Activated CD8-positive, alpha-beta T cell treated with anti-CD3 and anti-CD28 coated beads, Interleukin-2, amount 10 ng/mL, durations not matched to agents 7 days and 5 days (primary cell): ENCODE measurements around the gene PDE4B. TPM values are rescaled to one million over a fixed set of nuclear protein-coding genes. Genes with fewer than 3 reads are reported as not detected.
"Not testable (repeated sequence)": the region's sequence is repeated elsewhere in the genome, so short reads cannot be mapped to it uniquely, and the experiment has no call there.

Source experiments
- ATAC-seq: fragments of 150-1000 bp; cut with Tn5 transposase; one replicate; pipeline ENCODE4 v1.10.0; 2021; ENCODE audit warnings: moderate library complexity
- CTCF ChIA-PET: fragments of 350-600 bp; sonication (Branson Sonifier 250); formaldehyde crosslinking; loops from one replicate; lab custom pipeline; 2021; ENCODE audit warnings: antibody characterized with exemption; lab: Charles Lee
- POLR2A ChIA-PET: fragments of 350-600 bp; sonication (Branson Sonifier 250); formaldehyde crosslinking; loops from one replicate; lab custom pipeline; 2021; ENCODE audit warnings: antibody characterized with exemption; lab: Charles Lee
- DNase-seq: peaks from one replicate; pipeline ENCODE4 v3.0.0-alpha.2; 2020
- H3K27ac Mint-ChIP-seq: one replicate; pipeline ENCODE4 v1.8.0; 2021; ENCODE audit warnings: mild to moderate bottlenecking, mixed read lengths
- H3K27me3 Mint-ChIP-seq: one replicate; pipeline ENCODE4 v1.8.0; 2021; ENCODE audit warnings: low read depth, mixed read lengths
- H3K36me3 Mint-ChIP-seq: one replicate; pipeline ENCODE4 v1.8.0; 2021; ENCODE audit warnings: low read depth, mixed read lengths
- H3K4me1 Mint-ChIP-seq: one replicate; pipeline ENCODE4 v1.8.0; 2021; ENCODE audit warnings: low read depth, mixed read lengths
- H3K4me3 Mint-ChIP-seq: one replicate; pipeline ENCODE4 v1.8.0; 2021; ENCODE audit warnings: mild to moderate bottlenecking, mixed read lengths
- H3K9me3 Mint-ChIP-seq: one replicate; pipeline ENCODE4 v1.8.0; 2022; ENCODE audit warnings: mixed read lengths; ENCODE audit not compliant: insufficient read depth
- total RNA-seq, 2 experiments: library from RNA; stranded (reverse); gene quantifications; one replicate each; pipeline ENCODE4 v1.2.3, GENCODE V29; 2021

PDE4B gene
- total RNA-seq, 2 experiments from 2014 or later = 21.4 to 24.3 TPM

- peaks cover 8% of the 10 kb centered on the region for H3K27me3 Mint-ChIP-seq
- no peak overlapping the region for H3K4me3 Mint-ChIP-seq
- ChIA-PET POLR2A (no interaction called here), CTCF (no interaction called here)
- ATAC-seq = no peak
- no peaks in the 10 kb centered on the region for H3K4me1 Mint-ChIP-seq
- no peaks in the 10 kb centered on the region for H3K9me3 Mint-ChIP-seq
- H3K36me3 Mint-ChIP-seq = no peaks in the 10 kb centered on the region
- no peak for DNase-seq
- H3K27ac Mint-ChIP-seq = no peak overlapping the region
Observed at GRCh38 chr1:66073388-66073787, 280.7 kb downstream of the PDE4B start.

GRCh38 chr1:66074147-66074546, 281.5 kb downstream of the PDE4B start:
- H3K4me3 Mint-ChIP-seq = no peak overlapping the region
- no peak for ATAC-seq
- DNase-seq = no peak
- H3K4me1 Mint-ChIP-seq = no peaks in the 10 kb centered on the region
- POLR2A ChIA-PET = no interaction called here
- no peak overlapping the region for H3K27ac Mint-ChIP-seq
- no peaks in the 10 kb centered on the region for H3K36me3 Mint-ChIP-seq
- peaks cover 8% of the 10 kb centered on the region for H3K27me3 Mint-ChIP-seq
- no peaks in the 10 kb centered on the region for H3K9me3 Mint-ChIP-seq
- CTCF ChIA-PET = interaction anchor here (1.0 kb wide), 1 partner anchor 169 kb away, joined by 3 read pairs; no protein-coding TSS in a partner anchor

- POLR2A ChIA-PET = no interaction called here
- Mint-ChIP-seq H3K36me3 (no peaks in the 10 kb centered on the region), H3K4me3 (no peak overlapping the region), H3K4me1 (no peaks in the 10 kb centered on the region), H3K9me3 (no peaks in the 10 kb centered on the region), H3K27me3 (peaks cover 7% of the 10 kb centered on the region), H3K27ac (no peak overlapping the region)
- CTCF ChIA-PET = no interaction called here
- ATAC-seq (no peak), DNase-seq (no peak)
Observed at GRCh38 chr1:66078412-66078811, 285.7 kb downstream of the PDE4B start.

GRCh38 chr1:66083003-66083402, 290.3 kb downstream of the PDE4B start:
- Mint-ChIP-seq H3K9me3 (no peaks in the 10 kb centered on the region), H3K27me3 (peaks cover 14% of the 10 kb centered on the region), H3K27ac (no peak overlapping the region), H3K4me3 (no peak overlapping the region), H3K36me3 (no peaks in the 10 kb centered on the region), H3K4me1 (no peaks in the 10 kb centered on the region)
- CTCF ChIA-PET = interaction anchor here (0.6 kb wide), 1 partner anchor 761 kb away, joined by 3 read pairs; no protein-coding TSS in a partner anchor
- POLR2A ChIA-PET = no interaction called here
- DNase-seq (no peak), ATAC-seq (no peak)

- ChIA-PET CTCF (no interaction called here), POLR2A (no interaction called here)
- DNase-seq (no peak), ATAC-seq (no peak)
- Mint-ChIP-seq H3K36me3 (no peaks in the 10 kb centered on the region), H3K27ac (no peak overlapping the region), H3K4me1 (no peaks in the 10 kb centered on the region), H3K27me3 (peaks cover 16% of the 10 kb centered on the region), H3K4me3 (no peak overlapping the region), H3K9me3 (no peaks in the 10 kb centered on the region)
Observed at GRCh38 chr1:66084442-66084841, 291.7 kb downstream of the PDE4B start.

GRCh38 chr1:66085600-66085999, 292.9 kb downstream of the PDE4B start:
- no peak overlapping the region for H3K27ac Mint-ChIP-seq
- DNase-seq = no peak
- POLR2A ChIA-PET = no interaction called here
- H3K27me3 Mint-ChIP-seq = peaks cover 14% of the 10 kb centered on the region
- no peaks in the 10 kb centered on the region for H3K36me3 Mint-ChIP-seq
- H3K4me1 Mint-ChIP-seq = no peaks in the 10 kb centered on the region
- no peak for ATAC-seq
- H3K4me3 Mint-ChIP-seq = no peak overlapping the region
- H3K9me3 Mint-ChIP-seq = no peaks in the 10 kb centered on the region
- CTCF ChIA-PET = interaction anchor here (1.2 kb wide), 1 partner anchor 157 kb away, joined by 7 read pairs; no protein-coding TSS in a partner anchor

- no peaks in the 10 kb centered on the region for H3K36me3 Mint-ChIP-seq
- no peak for ATAC-seq
- H3K27me3 Mint-ChIP-seq = peaks cover 8% of the 10 kb centered on the region
- H3K4me1 Mint-ChIP-seq = peaks cover 8% of the 10 kb centered on the region
- no peak overlapping the region for H3K4me3 Mint-ChIP-seq
- ChIA-PET POLR2A (no interaction called here), CTCF (interaction anchor here (1.0 kb wide), 1 partner anchor 154 kb away, joined by 4 read pairs; no protein-coding TSS in a partner anchor)
- no peak overlapping the region for H3K27ac Mint-ChIP-seq
- no peaks in the 10 kb centered on the region for H3K9me3 Mint-ChIP-seq
- DNase-seq = no peak
Observed at GRCh38 chr1:66088787-66089186, 296.1 kb downstream of the PDE4B start.

GRCh38 chr1:66090859-66091457, 298.3 kb downstream of the PDE4B start:
- H3K9me3 Mint-ChIP-seq = no peaks in the 10 kb centered on the region
- DNase-seq = peak; percentile 41
- peaks cover 8% of the 10 kb centered on the region for H3K4me1 Mint-ChIP-seq
- H3K27me3 Mint-ChIP-seq = peaks cover 3% of the 10 kb centered on the region
- no peak overlapping the region for H3K27ac Mint-ChIP-seq
- CTCF ChIA-PET = no interaction called here
- H3K4me3 Mint-ChIP-seq = no peak overlapping the region
- POLR2A ChIA-PET = no interaction called here
- ATAC-seq = peak; percentile 68
- H3K36me3 Mint-ChIP-seq = no peaks in the 10 kb centered on the region

GRCh38 chr1:66095190-66095589, 302.5 kb downstream of the PDE4B start:
- ATAC-seq (no peak), DNase-seq (no peak)
- Mint-ChIP-seq H3K4me3 (no peak overlapping the region), H3K27ac (no peak overlapping the region), H3K4me1 (peaks cover 8% of the 10 kb centered on the region), H3K9me3 (no peaks in the 10 kb centered on the region), H3K36me3 (no peaks in the 10 kb centered on the region), H3K27me3 (peaks cover 6% of the 10 kb centered on the region)
- CTCF ChIA-PET = interaction anchor here (1.4 to 1.5 kb wide), 2 partner anchors 15 to 148 kb away, joined by 3 to 5 read pairs; no protein-coding TSS in a partner anchor
- POLR2A ChIA-PET = no interaction called here

GRCh38 chr1:66100959-66101358, 308.3 kb downstream of the PDE4B start:
- H3K4me1 Mint-ChIP-seq, ATAC-seq, H3K4me3 Mint-ChIP-seq, POLR2A ChIA-PET, H3K27me3 Mint-ChIP-seq, H3K9me3 Mint-ChIP-seq, DNase-seq, CTCF ChIA-PET, H3K27ac Mint-ChIP-seq, H3K36me3 Mint-ChIP-seq: not testable (repeated sequence)

GRCh38 chr1:66104076-66104475, 311.4 kb downstream of the PDE4B start:
- H3K4me3 Mint-ChIP-seq, CTCF ChIA-PET, ATAC-seq, DNase-seq, H3K36me3 Mint-ChIP-seq, H3K9me3 Mint-ChIP-seq, H3K27ac Mint-ChIP-seq, POLR2A ChIA-PET, H3K4me1 Mint-ChIP-seq, H3K27me3 Mint-ChIP-seq: not testable (repeated sequence)

GRCh38 chr1:66108624-66109023, 315.9 kb downstream of the PDE4B start:
- no peaks in the 10 kb centered on the region for H3K4me1 Mint-ChIP-seq
- no peak overlapping the region for H3K27ac Mint-ChIP-seq
- no peaks in the 10 kb centered on the region for H3K36me3 Mint-ChIP-seq
- DNase-seq (no peak), ATAC-seq (no peak)
- POLR2A ChIA-PET = no interaction called here
- H3K9me3 Mint-ChIP-seq = no peaks in the 10 kb centered on the region
- H3K4me3 Mint-ChIP-seq = no peak overlapping the region
- CTCF ChIA-PET = interaction anchor here (2.3 kb wide), 1 partner anchor 134 kb away, joined by 6 read pairs; no protein-coding TSS in a partner anchor
- peaks cover 8% of the 10 kb centered on the region for H3K27me3 Mint-ChIP-seq
